NCI-H526 (cell line): Measurements from ENCODE around the gene NWD2.
"Not testable (repeated sequence)": the region's sequence is repeated elsewhere in the genome, so short reads cannot be mapped to it uniquely, and the experiment has no call there.

Experiments used
- DNase-seq, 2 experiments: peaks; one replicate each; lab custom pipeline; 2025; lab: John Stamatoyannopoulos, UW

Gene NWD2

DNA sequence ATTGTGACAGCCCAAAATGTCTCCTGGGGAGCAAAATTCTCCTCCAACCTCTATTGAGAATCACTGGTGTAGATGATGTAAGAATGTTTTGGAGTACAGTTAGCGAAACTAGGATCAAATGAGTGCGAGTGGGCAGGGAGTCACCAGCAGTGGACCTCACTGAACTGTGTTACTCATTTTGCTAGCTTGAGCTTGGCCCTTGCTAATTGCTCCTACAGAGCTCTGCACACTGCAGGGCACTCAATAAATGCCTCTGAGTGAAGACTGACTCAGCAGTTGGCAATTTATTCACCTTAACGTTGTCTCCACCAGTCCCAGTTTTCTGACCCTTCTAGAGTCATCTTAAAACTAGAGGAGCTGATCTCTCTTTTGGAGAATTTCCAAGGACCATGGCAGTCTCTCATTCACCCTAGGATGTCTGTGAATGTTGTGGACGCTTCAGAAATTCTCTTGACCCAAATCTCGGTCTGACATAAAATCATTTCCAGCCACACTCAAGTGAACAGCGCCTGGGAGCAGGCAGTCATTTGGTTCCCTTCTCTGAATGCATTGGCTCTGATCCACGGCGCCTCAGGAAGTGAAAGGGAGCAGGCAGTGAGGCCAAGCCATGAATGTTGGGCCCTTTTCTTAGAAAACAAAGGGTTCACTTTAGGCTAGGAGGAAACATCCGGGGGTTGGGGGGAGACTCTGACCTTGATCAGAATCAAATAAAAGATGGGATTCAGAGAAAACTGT, 148.1 kb downstream of the NWD2 start:
- no peak for DNase-seq

DNA sequence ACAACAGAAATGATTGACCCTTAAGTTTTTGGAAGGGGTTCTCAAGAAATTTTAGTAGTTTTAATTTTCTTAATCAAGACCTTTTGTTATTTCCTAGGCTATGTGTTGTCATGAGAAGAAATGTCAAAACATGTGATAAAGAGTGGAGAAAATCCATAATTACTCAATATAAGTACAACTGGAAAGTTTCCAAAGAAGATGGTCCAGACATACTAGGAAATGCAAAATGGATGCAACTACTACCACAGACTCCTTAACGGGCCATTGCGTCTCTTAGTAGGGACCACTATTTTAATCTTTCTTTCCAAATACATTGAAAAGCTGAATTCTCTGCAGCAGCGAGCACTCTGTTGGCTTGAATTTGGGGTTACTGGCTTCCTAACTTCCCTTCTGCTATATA, 148.8 kb downstream of the NWD2 start:
- DNase-seq, result no peak

DNA sequence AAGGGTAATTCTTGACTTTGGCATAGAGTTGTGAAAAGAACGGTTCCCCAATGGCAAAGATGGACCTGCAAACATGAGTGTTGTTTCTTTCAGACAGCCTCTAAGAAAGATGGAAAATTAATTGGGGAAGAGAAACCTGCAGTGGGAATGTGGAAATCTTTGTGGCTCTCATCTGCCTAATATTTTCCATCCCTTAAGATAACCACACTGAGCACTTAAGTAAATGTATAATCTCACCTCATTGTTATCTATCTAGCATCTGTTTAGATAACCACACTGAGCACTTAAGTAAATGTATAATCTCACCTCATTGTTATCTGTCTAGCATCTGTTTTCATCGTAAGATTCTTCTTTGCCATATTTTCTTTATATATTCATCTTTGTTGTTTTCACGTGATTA, 149.3 kb downstream of the NWD2 start:
- no peak for DNase-seq

GRCh38 chr4:37397505-37397904, 153.0 kb downstream of the NWD2 start:
- DNase-seq, result no peak

DNA sequence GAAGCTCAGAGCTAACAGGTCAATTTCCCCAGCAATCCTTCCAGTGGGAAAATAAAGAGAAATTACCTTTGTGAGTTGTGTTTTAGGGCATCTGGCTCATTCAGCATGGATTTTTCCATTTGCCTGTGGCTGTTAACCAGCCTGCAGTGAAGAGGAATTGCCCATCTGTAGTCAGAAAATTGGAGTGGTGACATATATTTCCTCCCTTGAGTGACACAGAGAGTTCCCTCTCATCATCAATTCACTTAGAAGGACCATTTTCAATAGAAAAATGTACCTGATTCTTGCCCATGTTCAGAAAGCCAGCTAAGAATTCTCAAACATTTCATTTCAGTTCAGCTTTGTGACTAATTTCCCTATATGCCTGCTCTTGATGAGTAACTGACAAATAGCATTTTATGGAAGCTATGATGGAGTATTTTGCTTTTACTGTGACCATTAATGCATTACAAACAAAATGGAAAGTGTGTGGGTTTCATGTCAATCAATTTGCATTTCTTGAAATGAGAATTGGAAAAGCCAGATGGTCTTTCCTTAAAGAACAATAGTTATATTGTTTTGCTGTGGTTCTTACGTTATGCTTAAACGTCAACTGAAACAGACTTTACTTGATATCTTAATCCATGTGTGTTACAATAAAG, 155.8 kb downstream of the NWD2 start:
- peak; percentile 96 to 99 for DNase-seq

GRCh38 chr4:37407938-37408826, 163.6 kb downstream of the NWD2 start:
- peak; percentile 67 to 77 for DNase-seq

DNA sequence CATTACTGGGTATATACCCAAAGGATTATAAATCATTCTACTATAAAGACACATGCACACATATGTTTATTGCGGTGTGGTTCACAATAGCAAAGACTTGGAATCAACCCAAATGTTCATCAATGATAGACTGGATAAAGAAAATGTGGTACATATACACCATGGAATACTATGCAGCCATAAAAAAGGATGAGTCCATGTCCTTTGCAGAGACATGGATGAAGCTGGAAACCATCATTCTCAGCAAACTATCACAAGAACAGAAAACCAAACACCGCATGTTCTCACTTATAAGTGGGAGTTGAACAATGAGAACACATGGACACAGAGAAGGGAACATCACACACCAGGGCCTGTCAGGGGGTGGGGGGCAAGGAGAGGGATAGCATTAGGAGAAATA, 169.1 kb downstream of the NWD2 start:
- DNase-seq, result not testable (repeated sequence)

DNA sequence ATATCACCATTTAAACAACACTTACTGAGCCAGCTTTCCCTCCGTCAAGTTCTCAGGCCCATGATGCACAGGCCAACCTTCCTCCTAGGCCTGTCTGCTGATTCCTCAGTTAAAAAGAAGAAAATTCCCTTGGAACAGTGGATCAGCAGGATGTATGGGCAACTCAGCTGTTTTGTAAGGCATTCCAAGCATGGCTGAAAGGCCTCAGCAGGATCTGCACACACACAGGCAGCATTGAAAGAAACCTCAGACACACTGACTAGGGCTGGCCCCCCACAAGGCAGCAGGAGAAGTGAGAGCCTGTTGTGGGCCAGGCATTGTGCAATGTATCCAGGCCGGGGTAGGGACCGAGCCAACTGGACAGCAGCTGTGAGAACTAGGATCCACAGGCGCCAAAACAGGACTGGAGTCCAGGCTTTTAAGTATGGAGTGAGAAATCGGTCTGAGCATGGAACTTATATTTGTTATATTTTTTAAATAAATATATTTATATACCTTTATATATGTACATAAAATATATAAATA, 171.4 kb downstream of the NWD2 start:
- DNase-seq, result no peak

DNA sequence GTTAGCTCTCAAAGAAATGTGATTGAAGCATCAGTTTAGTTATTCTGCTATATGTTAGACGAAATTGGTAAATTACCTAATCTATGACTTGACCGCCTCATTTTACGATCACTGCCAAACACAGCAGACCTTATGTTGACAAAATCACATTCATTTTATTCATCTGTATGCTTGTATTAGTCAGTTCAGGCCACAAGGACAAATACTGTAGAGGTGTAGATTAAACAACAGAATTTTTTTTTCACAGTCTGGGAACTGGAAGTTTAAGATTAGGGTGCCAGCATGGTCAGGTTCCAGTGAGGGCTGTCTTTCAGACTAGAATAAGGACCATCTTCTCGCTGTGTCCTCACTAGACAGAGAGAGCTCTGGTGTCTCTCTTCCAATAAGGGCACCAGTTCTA, 177.1 kb downstream of the NWD2 start:
- no peak for DNase-seq

- DNase-seq, result peak in 1 of 2 experiments; percentile 43
Measured at GRCh38 chr4:37422102-37422501, 177.6 kb downstream of the NWD2 start.

DNA sequence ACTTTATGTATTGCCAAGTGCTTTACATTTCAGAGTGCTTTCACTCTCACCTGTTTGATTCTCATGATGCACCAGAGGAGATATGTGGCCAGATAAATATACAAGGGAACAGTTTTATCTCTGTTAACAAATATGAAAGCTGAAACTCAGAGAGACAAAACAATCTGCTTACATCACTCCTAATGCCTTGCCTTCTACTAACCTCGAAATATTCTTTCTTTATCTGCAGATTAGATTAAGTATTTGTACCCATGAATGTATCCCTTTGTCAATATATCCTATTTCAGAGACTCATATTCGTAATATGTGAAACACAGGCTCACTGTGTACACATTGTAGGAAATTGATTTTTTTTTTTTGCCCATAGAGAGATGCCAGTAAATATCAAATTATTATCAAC, 178.1 kb downstream of the NWD2 start:
- DNase-seq, result no peak

GRCh38 chr4:37423310-37423709, 178.8 kb downstream of the NWD2 start:
- no peak for DNase-seq

DNA sequence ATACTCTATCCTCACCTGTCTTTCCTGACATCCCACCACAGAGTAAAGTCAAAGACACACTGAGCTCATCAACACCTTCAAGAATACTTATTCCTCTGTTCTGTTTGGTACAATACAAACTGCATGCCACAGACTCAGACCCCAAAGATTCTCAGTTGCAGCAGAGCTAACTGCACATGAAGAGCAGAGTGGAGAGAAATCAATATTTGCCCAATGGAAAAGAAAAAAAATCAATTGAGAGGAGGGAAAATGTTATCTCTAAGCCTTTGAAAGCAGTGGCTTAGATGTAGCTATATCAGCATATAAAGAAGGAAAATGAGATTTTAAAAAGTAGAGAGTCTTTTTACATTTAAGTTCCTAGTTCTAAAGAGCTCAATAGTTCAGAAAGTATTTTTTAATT, 180.2 kb downstream of the NWD2 start:
- DNase-seq, result no peak

- no peak for DNase-seq
Measured at GRCh38 chr4:37425857-37426256, 181.3 kb downstream of the NWD2 start.

DNA sequence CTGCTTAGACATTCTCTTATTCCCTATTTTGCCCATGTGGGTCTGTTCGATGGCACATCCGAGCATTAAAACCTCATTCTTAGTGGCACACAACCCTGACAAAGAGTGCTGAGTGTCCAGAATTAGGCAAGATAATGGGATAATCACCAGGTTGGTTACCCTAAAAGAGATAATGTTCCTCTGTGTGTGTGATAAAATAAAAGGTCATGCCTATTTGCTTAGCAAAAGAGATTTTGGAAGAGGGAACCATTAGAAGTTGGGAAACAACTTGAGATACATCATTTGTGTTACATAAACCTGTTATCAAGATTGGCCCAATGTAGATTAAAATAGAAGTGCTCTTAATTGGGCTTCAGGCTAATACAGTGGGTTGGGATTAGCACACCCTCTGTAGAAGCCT, 182.7 kb downstream of the NWD2 start:
- no peak for DNase-seq

GRCh38 chr4:37429906-37430305, 185.4 kb downstream of the NWD2 start:
- DNase-seq, result no peak

- peak; percentile 76 to 77 for DNase-seq
Measured at GRCh38 chr4:37430718-37431416, 186.3 kb downstream of the NWD2 start.

DNA sequence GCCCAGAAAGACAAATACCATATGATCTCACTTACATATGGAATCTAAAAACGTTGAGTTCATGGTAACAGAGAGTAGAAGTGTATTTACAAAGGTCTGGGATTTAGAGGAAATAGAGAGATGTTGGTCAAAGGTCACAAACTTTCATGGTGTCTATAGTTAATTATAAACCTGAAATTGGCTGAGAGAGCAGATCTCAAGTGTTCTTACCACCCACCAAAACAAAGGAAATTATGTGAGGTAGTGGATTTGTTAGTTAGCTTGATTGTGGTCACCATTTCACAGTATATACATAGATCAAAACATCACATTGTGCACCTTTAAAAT, 186.8 kb downstream of the NWD2 start:
- peak; percentile 86 for DNase-seq

- no peak for DNase-seq
Measured at GRCh38 chr4:37434469-37434868, 189.9 kb downstream of the NWD2 start.

GRCh38 chr4:37436546-37436945, 192.0 kb downstream of the NWD2 start:
- DNase-seq, result no peak

GRCh38 chr4:37437163-37437562, 192.6 kb downstream of the NWD2 start:
- no peak for DNase-seq
